HepG2 (cell line): Measurements from ENCODE around the gene MSI2. TPM values are rescaled to one million over a fixed set of nuclear protein-coding genes. Genes with fewer than 3 reads are reported as not detected.
A peak's percentile ranks its signal among the peaks of the same experiment; 100 is the strongest.

ENCODE experiments used
- AGO1 ChIP-seq: fragments of 200-400 bp; formaldehyde crosslinking; IDR thresholded peaks from 2 replicates; pipeline ENCODE4 v1.6.1; 2017; ENCODE audit warnings: mild to moderate bottlenecking, low read depth, low read length, moderate library complexity; ENCODE audit not compliant: poor library complexity, severe bottlenecking
- ARHGAP35 ChIP-seq: sonication (generic); formaldehyde crosslinking; IDR thresholded peaks from 2 replicates; pipeline ENCODE4 v1.9.0; 2022; ENCODE audit warnings: mild to moderate bottlenecking, inconsistent platforms, moderate library complexity, missing genetic modification reagents, borderline replicate concordance
- ARID4A ChIP-seq: sonication (generic); formaldehyde crosslinking; IDR thresholded peaks from 2 replicates; pipeline ENCODE4 v1.5.0; 2020; ENCODE audit warnings: mild to moderate bottlenecking, missing genetic modification reagents, borderline replicate concordance
- ATF1 ChIP-seq: IDR thresholded peaks from 2 replicates; pipeline ENCODE4 v1.6.1; 2016; ENCODE audit warnings: mild to moderate bottlenecking, control low read depth
- FOXP1 ChIP-seq, 2 experiments: fragments of 450-650 bp in 1 of 2; IDR thresholded peaks; 2 replicates each; pipeline ENCODE4 v1.6.1; 2017 to 2018; ENCODE audit warnings: antibody characterized with exemption in 1 of 2
- HIC2 ChIP-seq: sonication (generic); formaldehyde crosslinking; IDR thresholded peaks from 2 replicates; pipeline ENCODE4 v1.9.0; 2022; ENCODE audit warnings: low read depth, missing genetic modification reagents
- HOXA7 ChIP-seq: sonication (generic); formaldehyde crosslinking; IDR thresholded peaks from 2 replicates; pipeline ENCODE4 v1.8.1; 2022; ENCODE audit warnings: mild to moderate bottlenecking, missing genetic modification reagents, moderate library complexity
- LCORL ChIP-seq, 2 experiments: fragments of 450-650 bp in 1 of 2; sonication (generic) in 1 of 2; formaldehyde crosslinking in 1 of 2; IDR thresholded peaks; 2 replicates each; pipeline versions ENCODE4 v1.5.0 to v1.6.1; 2017 to 2020; ENCODE audit warnings: antibody characterized with exemption in 1 of 2, missing genetic modification reagents in 1 of 2
- MTF1 ChIP-seq: sonication (generic); formaldehyde crosslinking; IDR thresholded peaks from 2 replicates; pipeline ENCODE4 v1.5.0; 2020; ENCODE audit warnings: missing genetic modification reagents
- NR0B2 ChIP-seq: sonication (generic); formaldehyde crosslinking; IDR thresholded peaks from 2 replicates; pipeline ENCODE4 v1.4.0; 2020; ENCODE audit warnings: mild to moderate bottlenecking, missing genetic modification reagents
- NR2F6 ChIP-seq, 2 experiments: IDR thresholded peaks; 2 replicates each; pipeline ENCODE4 v1.6.1; 2016; ENCODE audit warnings: antibody characterized with exemption in 1 of 2, mild to moderate bottlenecking in 1 of 2
- SMARCC2 ChIP-seq: fragments of 450-650 bp; IDR thresholded peaks from 2 replicates; pipeline ENCODE4 v1.6.1; 2017; ENCODE audit warnings: antibody characterized with exemption, mild to moderate bottlenecking
- ZNF543 ChIP-seq: sonication (generic); formaldehyde crosslinking; IDR thresholded peaks from 2 replicates; pipeline ENCODE4 v1.4.0; 2020; ENCODE audit warnings: mild to moderate bottlenecking, missing genetic modification reagents
- ZNF616 ChIP-seq: sonication (generic); formaldehyde crosslinking; IDR thresholded peaks from 2 replicates; pipeline ENCODE4 v1.5.0; 2020; ENCODE audit warnings: low read depth, mild to moderate bottlenecking, missing genetic modification reagents
- ZNF672 ChIP-seq: sonication (generic); formaldehyde crosslinking; IDR thresholded peaks from 2 replicates; pipeline ENCODE4 v1.8.1; 2022; ENCODE audit warnings: missing genetic modification reagents
- ZNF7 ChIP-seq: IDR thresholded peaks from 2 replicates; pipeline ENCODE4 v1.6.1; 2016; ENCODE audit warnings: missing biosample characterization, missing genetic modification reagents
- ZNF773 ChIP-seq: sonication (generic); formaldehyde crosslinking; IDR thresholded peaks from 2 replicates; pipeline ENCODE4 v1.4.0; 2020; ENCODE audit warnings: missing genetic modification reagents, borderline replicate concordance
- ZNF788 ChIP-seq: sonication (generic); formaldehyde crosslinking; IDR thresholded peaks from 2 replicates; pipeline ENCODE4 v1.5.0; 2020; ENCODE audit warnings: mild to moderate bottlenecking, missing genetic modification reagents, borderline replicate concordance
- ZNF816 ChIP-seq: sonication (generic); formaldehyde crosslinking; IDR thresholded peaks from 2 replicates; pipeline ENCODE4 v1.8.0; 2022; ENCODE audit warnings: missing genetic modification reagents, mild to moderate bottlenecking, borderline replicate concordance
- ZSCAN9 ChIP-seq: IDR thresholded peaks from 2 replicates; pipeline ENCODE4 v1.6.1; 2016; ENCODE audit warnings: borderline replicate concordance
- polyA plus RNA-seq, 8 experiments: library from polyadenylated mRNA; depleted of rRNA in 3 of 8; stranded (reverse) in 7 of 8; unstranded in 1 of 8; fragments of >200 nt; fragmentation: Illumina TruSeq in 4 of 8; extraction: Trizol in 4 of 8; gene quantifications; 2 replicates each; pipeline versions ENCODE4 v1.2.1 to v1.2.3, GENCODE V29; 2011 to 2016; ENCODE audit warnings: low read depth in 4 of 8, missing spikeins in 1 of 8, mixed read lengths in 1 of 8; ENCODE audit not compliant: insufficient read depth in 1 of 8
- total RNA-seq, 5 experiments: library from RNA; depleted of rRNA; stranded (reverse); fragments of >200 nt; fragmentation: Illumina TruSeq; extraction: Trizol; gene quantifications; 2 replicates each; pipeline ENCODE4 v1.2.3, GENCODE V29; 2016; ENCODE audit warnings: low read depth in 1 of 5
- TF ChIP-seq, protein P1 (sequence below): sonication (generic); formaldehyde crosslinking; IDR thresholded peaks from 2 replicates; pipeline ENCODE4 v1.8.1; 2023; ENCODE audit warnings: missing genetic modification reagents, inconsistent platforms, borderline replicate concordance

Gene MSI2
- total and polyA plus RNA-seq, 2 of the 13 experiments (the other 11 are each of a cell fraction or from before 2014, with no cell fraction given): 77.5 to 78.4 TPM

- TF ChIP-seq ZNF773 (CRISPR knock-in tag) (no peak), AGO1 (no peak), ZNF816 (no peak), SMARCC2 (no peak), ZNF788 (peak; percentile 92; the same call in 1 of the 2 replicates), NR0B2 (CRISPR knock-in tag) (no peak), NR2F6 (IDR thresholded peaks at IDR 0.05) (peak; percentile 95), NR2F6 (CRISPR knock-in tag; IDR thresholded peaks at IDR 0.05) (peak; percentile 97), ZNF543 (CRISPR knock-in tag) (peak; percentile 85; the same call in 1 of the 2 replicates), ATF1 (CRISPR knock-in tag) (peak; percentile 44; the same call in 1 of the 2 replicates), ZNF616 (no peak), FOXP1 (IDR thresholded peaks at IDR 0.05) (peak; percentile 86), FOXP1 (CRISPR knock-in tag; IDR thresholded peaks at IDR 0.05) (peak; percentile 97), ARID4A (CRISPR knock-in tag) (peak; percentile 72; the same call in 1 of the 2 replicates), LCORL (IDR thresholded peaks at IDR 0.05) (peak; percentile 85), LCORL (CRISPR knock-in tag; IDR thresholded peaks at IDR 0.05) (peak; percentile 99), ZNF7 (no peak), HIC2 (CRISPR knock-in tag) (peak; percentile 80; the same call in 1 of the 2 replicates), ZNF672 (no peak), ZSCAN9 (CRISPR knock-in tag) (peak; percentile 93), MTF1 (no peak), HOXA7 (CRISPR knock-in tag) (no peak), ARHGAP35 (CRISPR knock-in tag) (no peak)
- TF ChIP-seq, protein P1, sequence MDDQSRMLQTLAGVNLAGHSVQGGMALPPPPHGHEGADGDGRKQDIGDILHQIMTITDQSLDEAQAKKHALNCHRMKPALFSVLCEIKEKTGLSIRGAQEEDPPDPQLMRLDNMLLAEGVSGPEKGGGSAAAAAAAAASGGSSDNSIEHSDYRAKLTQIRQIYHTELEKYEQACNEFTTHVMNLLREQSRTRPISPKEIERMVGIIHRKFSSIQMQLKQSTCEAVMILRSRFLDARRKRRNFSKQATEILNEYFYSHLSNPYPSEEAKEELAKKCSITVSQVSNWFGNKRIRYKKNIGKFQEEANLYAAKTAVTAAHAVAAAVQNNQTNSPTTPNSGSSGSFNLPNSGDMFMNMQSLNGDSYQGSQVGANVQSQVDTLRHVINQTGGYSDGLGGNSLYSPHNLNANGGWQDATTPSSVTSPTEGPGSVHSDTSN (CRISPR knock-in tag): no peak
Observed at GRCh38 chr17:57413848-57414651, 157.7 kb downstream of the MSI2 start (continued).
